ENCODE measurements around the gene AAK1. TPM values are rescaled to one million over a fixed set of nuclear protein-coding genes. Genes with fewer than 3 reads are reported as not detected.

AAK1 gene
- total and polyA plus RNA-seq, 2 of the 13 experiments (the other 11 are each of a cell fraction or from before 2014, with no cell fraction given), result 9.8 to 10.3 TPM

DNA sequence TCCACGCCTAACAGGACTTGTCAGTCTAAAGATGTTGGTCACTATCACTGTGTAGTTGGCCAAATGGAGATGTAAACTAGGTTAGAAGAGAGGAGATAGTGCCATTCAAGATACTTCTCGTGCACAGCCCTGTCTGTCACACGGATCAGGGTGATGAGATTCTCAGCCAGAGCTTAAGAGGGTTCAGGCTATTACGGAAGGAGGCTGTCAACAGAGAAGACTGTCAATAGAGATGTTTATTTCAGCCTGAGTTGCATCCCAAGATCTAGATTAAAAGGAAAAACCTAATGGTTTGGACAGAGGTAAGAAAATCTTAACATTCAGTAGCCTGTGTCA is 83.4 kb downstream of the AAK1 start (continued):
- TF ChIP-seq ZNF609 (CRISPR knock-in tag; IDR thresholded peaks at IDR 0.05; ENCODE audit: borderline replicate concordance), result no peak
- TF ChIP-seq ZNF883 (CRISPR knock-in tag; IDR thresholded peaks at IDR 0.05; ENCODE audit: not compliant biosample characterization), result no peak
- no peak for TF ChIP-seq HMGA1 (CRISPR knock-in tag; conservative IDR thresholded peaks at IDR 0.05)
- TF ChIP-seq EEA1 (CRISPR knock-in tag; IDR thresholded peaks at IDR 0.05; ENCODE audit: borderline replicate concordance), result no peak
- TF ChIP-seq ZSCAN31 (CRISPR knock-in tag; IDR thresholded peaks at IDR 0.05; ENCODE audit: low read depth), result 0 out of 2 replicates have a peak, but pooled peaks have one; percentile 43
- no peak for TF ChIP-seq SRSF4 (IDR thresholded peaks at IDR 0.05; ENCODE audit: low read depth, low read length, poor library complexity, severe bottlenecking)
- TF ChIP-seq PRDM15 (CRISPR knock-in tag; IDR thresholded peaks at IDR 0.05), result no peak
- TF ChIP-seq KMT2A (CRISPR knock-in tag; IDR thresholded peaks at IDR 0.05), result no peak
- TF ChIP-seq MAZ (IDR thresholded peaks at IDR 0.05; ENCODE audit: borderline replicate concordance, low read depth, low read length), result no peak
- no peak for TF ChIP-seq MAZ (CRISPR knock-in tag; IDR thresholded peaks at IDR 0.05; ENCODE audit: low read depth)
- TF ChIP-seq RBAK (CRISPR knock-in tag; IDR thresholded peaks at IDR 0.05), result no peak
- TF ChIP-seq AHR (CRISPR knock-in tag; IDR thresholded peaks at IDR 0.05), result no peak
- TF ChIP-seq XRCC5 (optimal IDR thresholded peaks at IDR 0.05; ENCODE audit: low read length), result no peak
- TF ChIP-seq ZNF230 (CRISPR knock-in tag; IDR thresholded peaks at IDR 0.05), result no peak
- TF ChIP-seq SP2 (CRISPR knock-in tag; IDR thresholded peaks at IDR 0.05), result no peak
- no peak for TF ChIP-seq TBP (CRISPR knock-in tag; IDR thresholded peaks at IDR 0.05)
- TF ChIP-seq, protein P1, sequence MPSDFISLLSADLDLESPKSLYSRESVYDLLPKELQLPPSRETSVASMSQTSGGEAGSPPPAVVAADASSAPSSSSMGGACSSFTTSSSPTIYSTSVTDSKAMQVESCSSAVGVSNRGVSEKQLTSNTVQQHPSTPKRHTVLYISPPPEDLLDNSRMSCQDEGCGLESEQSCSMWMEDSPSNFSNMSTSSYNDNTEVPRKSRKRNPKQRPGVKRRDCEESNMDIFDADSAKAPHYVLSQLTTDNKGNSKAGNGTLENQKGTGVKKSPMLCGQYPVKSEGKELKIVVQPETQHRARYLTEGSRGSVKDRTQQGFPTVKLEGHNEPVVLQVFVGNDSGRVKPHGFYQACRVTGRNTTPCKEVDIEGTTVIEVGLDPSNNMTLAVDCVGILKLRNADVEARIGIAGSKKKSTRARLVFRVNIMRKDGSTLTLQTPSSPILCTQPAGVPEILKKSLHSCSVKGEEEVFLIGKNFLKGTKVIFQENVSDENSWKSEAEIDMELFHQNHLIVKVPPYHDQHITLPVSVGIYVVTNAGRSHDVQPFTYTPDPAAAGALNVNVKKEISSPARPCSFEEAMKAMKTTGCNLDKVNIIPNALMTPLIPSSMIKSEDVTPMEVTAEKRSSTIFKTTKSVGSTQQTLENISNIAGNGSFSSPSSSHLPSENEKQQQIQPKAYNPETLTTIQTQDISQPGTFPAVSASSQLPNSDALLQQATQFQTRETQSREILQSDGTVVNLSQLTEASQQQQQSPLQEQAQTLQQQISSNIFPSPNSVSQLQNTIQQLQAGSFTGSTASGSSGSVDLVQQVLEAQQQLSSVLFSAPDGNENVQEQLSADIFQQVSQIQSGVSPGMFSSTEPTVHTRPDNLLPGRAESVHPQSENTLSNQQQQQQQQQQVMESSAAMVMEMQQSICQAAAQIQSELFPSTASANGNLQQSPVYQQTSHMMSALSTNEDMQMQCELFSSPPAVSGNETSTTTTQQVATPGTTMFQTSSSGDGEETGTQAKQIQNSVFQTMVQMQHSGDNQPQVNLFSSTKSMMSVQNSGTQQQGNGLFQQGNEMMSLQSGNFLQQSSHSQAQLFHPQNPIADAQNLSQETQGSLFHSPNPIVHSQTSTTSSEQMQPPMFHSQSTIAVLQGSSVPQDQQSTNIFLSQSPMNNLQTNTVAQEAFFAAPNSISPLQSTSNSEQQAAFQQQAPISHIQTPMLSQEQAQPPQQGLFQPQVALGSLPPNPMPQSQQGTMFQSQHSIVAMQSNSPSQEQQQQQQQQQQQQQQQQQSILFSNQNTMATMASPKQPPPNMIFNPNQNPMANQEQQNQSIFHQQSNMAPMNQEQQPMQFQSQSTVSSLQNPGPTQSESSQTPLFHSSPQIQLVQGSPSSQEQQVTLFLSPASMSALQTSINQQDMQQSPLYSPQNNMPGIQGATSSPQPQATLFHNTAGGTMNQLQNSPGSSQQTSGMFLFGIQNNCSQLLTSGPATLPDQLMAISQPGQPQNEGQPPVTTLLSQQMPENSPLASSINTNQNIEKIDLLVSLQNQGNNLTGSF (CRISPR knock-in tag; IDR thresholded peaks at IDR 0.05), result no peak
